Femur (tissue), 1 donor: ENCODE results near the gene PACRGL.

Source experiments
- DNase-seq: peaks from one replicate; pipeline ENCODE4 v3.0.0-alpha.2; 2017

Gene PACRGL

GRCh38 chr4:20700007-20700761 lies at the start of gene PACRGL:
TSS of gene PACRGL (plus strand) at chr4:20700458. CDS start at chr4:20704482, 4,024 bp downstream.
- DNase-seq: peak; percentile 96

GRCh38 chr4:20652226-20652885 lies 47.9 kb upstream of the PACRGL start:
- DNase-seq: no peak

- DNase-seq: no peak
These were observed 41.8 kb upstream of the PACRGL start for GRCh38 chr4:20658456-20658855.

GRCh38 chr4:20662851-20663250 lies 37.4 kb upstream of the PACRGL start:
- no peak for DNase-seq

- no peak for DNase-seq
These were observed 34.0 kb upstream of the PACRGL start for GRCh38 chr4:20666012-20666860.

- DNase-seq: no peak
These were observed 28.0 kb upstream of the PACRGL start for GRCh38 chr4:20672262-20672661.

- DNase-seq: no peak
These were observed 24.5 kb upstream of the PACRGL start for GRCh38 chr4:20675786-20676185.

GRCh38 chr4:20676501-20677197 lies 23.6 kb upstream of the PACRGL start:
- DNase-seq: no peak

- no peak for DNase-seq
These were observed 21.9 kb upstream of the PACRGL start for GRCh38 chr4:20678400-20678799.

- DNase-seq: no peak
These were observed 20.3 kb upstream of the PACRGL start for GRCh38 chr4:20679951-20680350.

- DNase-seq: no peak
These were observed 19.5 kb upstream of the PACRGL start for GRCh38 chr4:20680736-20681135.

GRCh38 chr4:20681271-20681670 lies 19.0 kb upstream of the PACRGL start:
- DNase-seq: no peak

GRCh38 chr4:20682853-20683252 lies 17.4 kb upstream of the PACRGL start:
- no peak for DNase-seq

GRCh38 chr4:20683766-20684165 lies 16.5 kb upstream of the PACRGL start:
- no peak for DNase-seq

- DNase-seq: no peak
These were observed 15.2 kb upstream of the PACRGL start for GRCh38 chr4:20684852-20685763.

- DNase-seq: no peak
These were observed 12.4 kb upstream of the PACRGL start for GRCh38 chr4:20687864-20688263.

- DNase-seq: no peak
These were observed 3.4 kb upstream of the PACRGL start for GRCh38 chr4:20696815-20697214.

- no peak for DNase-seq
These were observed 1.9 kb upstream of the PACRGL start for GRCh38 chr4:20698382-20698781.

GRCh38 chr4:20698820-20699219 lies 1.4 kb upstream of the PACRGL start:
- no peak for DNase-seq

- DNase-seq: no peak
These were observed 11.1 kb downstream of the PACRGL start for GRCh38 chr4:20711335-20711734.

- DNase-seq: no peak
These were observed 22.8 kb downstream of the PACRGL start for GRCh38 chr4:20723019-20723418.

GRCh38 chr4:20723463-20723862 lies 23.2 kb downstream of the PACRGL start:
- no peak for DNase-seq
